ENCODE data around the gene LRRC42.

LRRC42 gene

GRCh38 chr1:54004481-54005049 lies 58.4 kb downstream of the LRRC42 start:
- DNase-seq (ENCODE audit: low read depth) = no peak

- DNase-seq (ENCODE audit: low read depth) = no peak
Observed at GRCh38 chr1:54006508-54006907, 60.4 kb downstream of the LRRC42 start.

- no peak for DNase-seq (ENCODE audit: low read depth)
Observed at GRCh38 chr1:54007613-54008012, 61.5 kb downstream of the LRRC42 start.

GRCh38 chr1:54008876-54009275 lies 62.7 kb downstream of the LRRC42 start:
- no peak for DNase-seq (ENCODE audit: low read depth)

- DNase-seq (ENCODE audit: low read depth) = no peak
Observed at GRCh38 chr1:54009406-54009805, 63.3 kb downstream of the LRRC42 start.

GRCh38 chr1:54010415-54011117 lies 64.4 kb downstream of the LRRC42 start:
- DNase-seq (ENCODE audit: low read depth) = no peak

- no peak for DNase-seq (ENCODE audit: low read depth)
Observed at GRCh38 chr1:54011316-54012007, 65.3 kb downstream of the LRRC42 start.

GRCh38 chr1:54012008-54012325 lies 65.8 kb downstream of the LRRC42 start:
- DNase-seq (ENCODE audit: low read depth) = no peak

GRCh38 chr1:54012863-54013262 lies 66.7 kb downstream of the LRRC42 start:
- no peak for DNase-seq (ENCODE audit: low read depth)

GRCh38 chr1:54013393-54014008 lies 67.4 kb downstream of the LRRC42 start:
- DNase-seq (ENCODE audit: low read depth) = no peak

- DNase-seq (ENCODE audit: low read depth) = no peak
Observed at GRCh38 chr1:54014009-54014629, 68.0 kb downstream of the LRRC42 start.

GRCh38 chr1:54016343-54017282 lies 70.5 kb downstream of the LRRC42 start:
- peak; percentile 35 for DNase-seq (ENCODE audit: low read depth)
